Suppressor macrophage treated with lipopolysaccharide for 1 hour (primary cell): ENCODE measurements around the gene FBXO28.

Source experiments
- DNase-seq, 3 donors: peaks; one replicate each; pipeline ENCODE4 v3.0.0-alpha.2; 2020 to 2022

FBXO28 gene

DNA sequence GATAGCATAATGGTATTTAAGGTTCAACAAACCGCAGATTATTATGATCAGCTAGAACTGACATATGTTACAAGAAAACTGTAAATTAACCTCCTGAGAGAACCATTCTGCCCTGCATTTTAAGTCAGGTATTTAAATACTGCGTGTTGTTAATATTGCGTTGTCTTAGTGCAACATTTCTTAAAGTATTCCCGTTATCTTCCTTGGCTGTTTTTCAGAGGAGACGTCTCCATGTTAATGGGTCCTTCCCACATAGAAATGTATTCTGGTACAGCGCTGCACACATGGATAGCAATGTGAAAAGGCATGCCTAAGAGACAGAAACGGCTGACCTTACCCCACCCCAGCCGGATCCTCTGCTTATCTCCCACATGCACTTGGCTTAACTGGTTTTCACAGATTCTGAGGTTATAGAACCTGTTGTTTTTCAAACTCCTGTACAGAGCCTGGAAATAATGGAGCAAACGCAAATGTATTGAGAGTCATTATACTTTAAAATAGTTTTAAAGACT lies 46.3 kb downstream of the FBXO28 start:
- no peak for DNase-seq

DNA sequence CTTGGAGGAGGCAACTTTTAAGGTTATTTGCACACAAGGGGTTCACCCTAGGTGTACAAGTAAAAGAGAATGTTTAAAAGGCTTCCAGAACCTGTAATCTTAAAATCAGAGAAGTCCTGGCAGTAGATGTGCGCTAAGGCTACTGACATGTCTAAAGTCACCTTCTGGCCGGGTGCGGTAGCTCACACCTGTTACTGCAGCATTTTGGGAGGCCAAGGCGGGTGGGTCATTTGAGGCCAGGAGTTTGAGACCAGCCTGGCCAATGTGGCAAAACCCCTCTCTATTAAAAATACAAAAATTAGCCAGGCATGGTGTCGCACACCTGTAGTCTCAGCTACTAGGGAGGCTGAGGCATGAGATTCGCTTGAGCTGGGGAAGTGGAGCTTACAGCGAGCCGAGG lies 48.9 kb downstream of the FBXO28 start:
- DNase-seq: no peak

DNA sequence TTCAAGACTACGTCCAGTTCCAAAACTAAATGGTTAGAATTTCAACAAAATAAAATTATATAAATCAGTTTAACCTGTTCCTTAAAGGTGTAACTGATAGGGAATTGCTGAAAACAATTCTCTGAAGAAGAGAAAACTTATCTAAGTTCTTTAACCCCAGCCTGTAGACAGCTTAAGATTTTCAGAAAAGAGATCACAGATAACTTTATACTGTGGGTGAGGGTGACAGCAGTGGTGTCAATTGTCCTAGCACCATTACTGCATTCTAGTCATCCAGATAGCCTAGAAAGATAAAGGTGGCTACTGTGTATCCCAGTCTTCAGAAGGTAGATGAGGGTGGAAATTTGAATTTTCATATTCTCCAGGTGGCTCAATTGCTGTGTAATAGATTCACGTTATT lies 49.4 kb downstream of the FBXO28 start:
- DNase-seq: no peak

DNA sequence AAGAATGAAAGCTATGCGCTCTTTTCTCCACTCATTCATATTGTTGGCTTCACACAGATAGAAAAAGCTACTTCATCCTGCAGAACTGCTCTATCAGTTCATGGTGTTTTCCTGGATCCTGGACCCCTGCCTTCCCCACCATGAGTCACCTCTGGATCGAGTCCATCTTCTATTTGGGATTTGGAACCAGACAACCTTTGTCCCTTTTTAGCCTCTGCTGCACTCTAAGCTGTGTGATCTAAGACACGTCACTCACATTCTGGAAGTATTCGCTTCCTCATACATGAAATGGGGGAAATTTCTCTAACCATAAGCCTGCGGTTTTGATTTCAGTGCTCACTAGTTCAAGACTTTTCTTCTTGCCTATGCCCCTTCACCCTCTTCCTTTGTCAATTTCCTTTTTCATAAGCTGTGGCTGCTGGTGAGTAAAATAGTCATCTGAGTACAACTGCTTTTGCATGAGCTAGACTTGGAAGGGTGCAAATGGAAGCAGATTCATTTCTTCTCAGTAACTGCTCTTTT lies 55.0 kb downstream of the FBXO28 start:
- DNase-seq: peak; percentile 88 to 98 (median 97)

DNA sequence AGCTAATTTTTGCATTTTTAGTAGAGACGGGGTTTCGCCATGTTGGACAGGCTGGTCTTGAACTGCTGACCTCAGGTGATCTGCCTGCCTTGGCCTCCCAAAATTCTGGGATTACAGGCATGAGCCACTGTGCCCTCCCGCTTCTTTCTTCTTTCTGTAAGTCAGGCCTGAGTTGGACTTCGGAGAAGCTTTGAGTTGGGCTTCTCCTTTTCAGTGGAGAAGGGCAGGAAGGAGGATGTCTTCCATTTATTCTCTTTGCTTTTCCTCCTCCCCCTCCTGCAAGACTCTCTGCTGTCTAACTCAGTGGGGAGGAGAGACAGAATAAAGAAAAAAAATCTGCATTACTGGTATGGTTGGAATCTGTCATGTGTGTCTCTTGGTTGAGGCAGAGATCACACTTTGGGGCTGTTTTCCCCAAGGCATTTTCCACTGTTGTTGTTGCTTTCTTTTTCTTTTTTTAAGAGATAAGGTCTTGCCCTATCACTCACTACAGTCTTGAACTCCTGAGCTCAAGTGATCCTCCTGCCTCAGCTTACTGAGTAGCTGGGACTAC lies 55.9 kb downstream of the FBXO28 start:
- DNase-seq: peak in 2 of 3 donors; percentile 17 to 49

DNA sequence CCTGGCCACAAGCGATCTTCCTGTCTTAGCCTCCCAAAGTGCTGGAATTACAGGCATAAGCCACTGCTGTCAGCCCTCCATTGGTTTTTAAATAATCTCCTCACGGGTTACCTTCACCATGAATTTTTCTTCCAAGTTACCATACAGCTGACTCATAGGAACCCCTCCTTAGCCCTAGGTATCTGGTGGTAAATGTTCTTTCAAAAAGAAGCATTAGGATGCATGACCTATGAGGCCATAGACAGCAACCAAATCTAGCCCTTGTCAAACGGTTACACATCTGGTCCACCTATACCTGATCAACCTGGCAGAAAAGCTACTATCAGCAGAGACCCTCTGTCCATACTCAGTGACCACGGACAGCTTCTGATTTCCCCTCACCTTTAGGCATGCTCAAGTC lies 56.4 kb downstream of the FBXO28 start:
- no peak for DNase-seq

DNA sequence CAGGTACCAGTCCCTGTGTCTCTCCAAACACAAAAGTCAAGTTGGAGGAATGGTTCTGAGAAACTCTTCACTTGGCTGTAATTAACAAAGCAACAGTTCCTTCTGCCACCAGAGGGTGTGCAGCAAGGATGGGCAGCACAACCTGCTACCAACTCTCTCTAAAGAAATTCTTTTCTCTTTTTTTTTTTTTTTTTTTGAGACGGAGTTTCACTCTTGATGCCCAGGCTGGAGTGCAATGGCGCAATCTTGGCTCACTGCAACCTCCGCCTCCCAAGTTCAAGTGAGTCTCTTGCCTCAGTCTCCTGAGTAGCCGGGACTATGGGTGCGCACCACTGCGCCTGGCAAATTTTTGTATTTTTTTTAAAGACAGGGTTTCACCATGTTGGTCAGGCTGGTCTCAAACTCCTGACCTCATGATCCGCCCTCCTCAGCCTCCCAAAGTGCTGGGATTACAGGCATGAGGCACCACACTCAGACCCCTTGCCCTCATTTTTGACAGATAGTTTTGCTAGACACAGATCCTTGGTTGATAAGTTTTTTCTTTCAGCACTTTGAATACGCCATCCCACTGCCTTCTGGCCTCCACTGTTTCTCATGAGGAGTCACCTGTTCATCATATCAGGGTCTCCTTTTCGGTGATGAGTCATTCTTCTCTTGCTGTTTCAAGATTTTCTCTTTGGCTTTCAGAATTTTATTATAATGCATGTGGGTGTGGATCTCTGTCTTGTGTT lies 57.0 kb downstream of the FBXO28 start:
- DNase-seq: peak; percentile 77 to 82 (median 78)

DNA sequence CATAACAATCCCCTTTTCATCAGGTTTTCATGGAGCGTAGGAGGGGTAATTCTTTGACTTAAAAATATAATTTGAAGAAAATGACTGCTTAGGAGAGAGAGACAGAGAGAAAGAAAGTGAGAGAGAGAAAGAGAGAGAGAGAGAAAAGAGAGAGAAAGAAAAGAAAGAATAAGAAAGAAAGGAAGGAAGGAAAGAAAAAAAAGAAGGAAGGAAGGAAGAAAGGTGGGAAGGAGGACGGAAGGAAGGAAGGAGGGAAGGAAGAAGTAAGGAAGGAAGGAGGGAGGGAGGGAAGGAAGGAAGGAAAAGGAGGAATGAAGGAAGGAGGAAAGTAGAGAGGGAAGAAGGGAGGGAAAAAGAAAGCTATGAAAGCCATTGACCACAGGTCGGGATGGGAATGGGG lies 58.3 kb downstream of the FBXO28 start:
- DNase-seq: no peak

DNA sequence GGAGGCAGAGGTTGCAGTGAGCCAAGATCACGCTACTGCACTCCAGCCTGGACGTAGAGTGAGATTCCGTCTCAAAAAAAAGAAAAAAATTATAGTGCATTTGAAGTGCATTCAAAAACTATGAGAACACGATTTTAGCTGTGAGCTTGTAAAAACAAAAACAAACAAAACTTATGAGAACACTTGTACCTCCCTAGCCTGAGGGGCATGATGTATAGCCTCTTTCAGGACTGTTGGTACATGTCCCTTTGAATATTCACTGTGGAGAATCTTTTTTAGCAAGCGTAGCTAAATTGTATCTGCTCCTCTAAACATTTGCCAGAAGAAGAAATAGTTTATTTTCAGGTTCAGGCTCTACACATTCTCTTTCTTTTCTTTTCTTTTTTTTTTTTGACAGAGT lies 59.6 kb downstream of the FBXO28 start:
- DNase-seq: no peak

DNA sequence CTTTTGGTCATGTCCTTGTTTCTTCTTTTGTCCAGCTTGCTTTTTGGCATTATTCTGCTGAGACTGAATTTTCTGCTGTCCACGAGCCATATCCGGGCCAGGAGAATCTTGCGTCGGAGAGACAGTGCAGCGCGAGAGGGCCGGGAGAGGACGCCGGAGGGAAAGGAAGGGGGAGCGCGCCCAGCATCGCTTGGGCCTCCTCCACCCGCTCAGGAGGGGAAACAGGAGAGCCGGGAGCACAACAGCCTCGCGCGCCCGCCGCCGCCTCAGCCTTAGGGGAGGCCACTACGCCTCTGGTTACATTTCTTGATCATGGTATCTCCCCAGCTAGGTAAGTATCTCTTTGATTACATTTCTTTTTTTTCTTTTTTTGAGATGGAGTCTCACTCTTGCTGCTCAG lies 61.7 kb downstream of the FBXO28 start:
- DNase-seq: peak in 2 of 3 donors; percentile 33 to 39

DNA sequence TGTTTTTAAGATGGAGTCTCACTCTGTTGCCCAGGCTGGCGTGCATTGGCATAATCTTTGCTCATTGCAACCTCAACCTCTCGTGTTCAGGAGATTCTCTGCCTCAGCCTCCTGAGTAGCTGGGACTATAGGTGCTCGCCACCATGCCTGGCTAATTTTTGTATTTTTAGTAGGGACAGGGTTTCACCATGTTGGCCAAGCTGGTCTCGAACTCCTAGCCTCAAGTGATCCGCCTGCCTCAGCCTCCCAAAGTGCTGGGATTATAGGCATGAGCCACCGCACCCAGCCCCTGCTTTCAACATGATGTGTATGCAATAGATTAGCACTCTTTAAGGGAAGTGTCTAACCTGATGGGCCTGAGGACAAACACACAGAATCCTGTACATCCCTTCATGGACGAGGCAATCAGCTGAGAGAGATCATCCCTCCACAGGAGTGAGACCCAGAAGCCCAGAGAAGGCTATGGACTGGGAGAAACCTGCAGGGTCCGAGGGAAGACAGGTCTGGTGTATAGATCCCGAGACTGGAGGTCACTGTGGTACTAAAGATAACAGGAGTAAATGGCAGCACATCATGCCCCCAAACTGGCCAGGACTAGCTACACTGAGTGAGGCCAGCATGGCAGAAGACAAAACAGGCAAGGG lies 63.6 kb downstream of the FBXO28 start:
- DNase-seq: no peak

DNA sequence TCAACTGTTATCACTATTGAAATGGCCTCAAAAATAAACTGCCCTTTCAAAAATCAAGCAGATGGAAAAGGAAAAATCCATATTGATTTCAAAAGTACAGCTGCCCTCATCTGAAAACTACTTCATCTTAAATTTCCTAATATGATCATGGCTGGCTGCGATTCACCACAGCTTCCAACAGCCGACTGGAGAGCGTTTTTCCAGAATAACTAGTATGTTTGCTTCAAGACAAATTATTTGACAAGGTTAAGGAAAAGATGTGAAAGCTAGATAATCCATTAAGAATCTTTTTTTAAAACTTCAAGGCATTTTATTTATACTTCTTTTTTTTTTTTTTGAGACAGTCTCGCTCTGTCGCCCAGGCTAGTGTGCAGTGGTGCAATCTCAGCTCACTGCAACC lies 65.0 kb downstream of the FBXO28 start:
- DNase-seq: no peak

DNA sequence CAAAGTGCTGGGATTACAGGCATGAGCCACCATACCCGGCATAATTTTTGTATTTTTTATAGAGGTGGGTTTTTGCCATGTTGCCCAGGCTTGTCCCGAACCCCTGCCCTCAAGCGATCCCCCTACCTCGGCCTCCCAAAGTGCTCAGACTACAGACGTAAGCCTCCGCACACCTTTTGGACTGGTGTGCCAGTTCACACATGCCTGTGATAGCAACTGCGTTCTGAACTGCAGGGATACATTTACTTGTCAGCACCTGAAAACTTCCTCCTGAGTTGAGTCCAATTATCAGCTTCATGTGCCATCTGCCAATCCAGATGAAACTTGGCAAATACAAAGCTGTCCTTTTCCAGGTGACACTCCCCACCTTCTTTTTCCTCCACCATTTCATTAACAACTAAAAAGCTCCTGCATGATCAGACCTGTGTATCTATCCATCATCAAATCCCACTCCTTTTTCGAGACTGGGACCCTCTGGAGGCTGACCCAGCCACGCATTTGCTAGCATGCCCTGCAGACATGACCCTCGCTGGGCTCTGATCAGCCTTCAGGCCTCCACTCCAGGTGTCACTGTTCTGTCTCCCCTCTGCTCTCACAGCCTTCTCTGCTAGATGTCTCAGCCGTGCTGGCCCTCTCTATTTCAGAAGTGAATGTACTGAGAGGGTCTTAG lies 67.0 kb downstream of the FBXO28 start:
- DNase-seq: no peak

DNA sequence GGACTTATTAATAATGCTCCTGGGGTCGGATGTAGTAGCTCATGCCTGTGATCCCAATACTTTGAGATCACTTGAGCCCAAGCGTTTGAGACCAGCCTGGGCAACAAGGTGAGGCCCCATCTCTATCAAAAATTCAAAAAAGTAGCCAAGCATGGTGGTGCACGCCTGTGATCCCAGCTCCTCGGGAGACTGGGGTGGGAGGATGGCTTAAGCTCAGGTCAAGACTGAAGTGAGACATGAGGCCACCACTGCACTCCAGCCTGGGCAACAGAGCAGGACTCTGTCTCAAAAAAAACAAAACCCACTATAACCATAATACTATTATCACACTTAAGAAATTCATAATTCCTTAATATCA lies 67.5 kb downstream of the FBXO28 start:
- no peak for DNase-seq

DNA sequence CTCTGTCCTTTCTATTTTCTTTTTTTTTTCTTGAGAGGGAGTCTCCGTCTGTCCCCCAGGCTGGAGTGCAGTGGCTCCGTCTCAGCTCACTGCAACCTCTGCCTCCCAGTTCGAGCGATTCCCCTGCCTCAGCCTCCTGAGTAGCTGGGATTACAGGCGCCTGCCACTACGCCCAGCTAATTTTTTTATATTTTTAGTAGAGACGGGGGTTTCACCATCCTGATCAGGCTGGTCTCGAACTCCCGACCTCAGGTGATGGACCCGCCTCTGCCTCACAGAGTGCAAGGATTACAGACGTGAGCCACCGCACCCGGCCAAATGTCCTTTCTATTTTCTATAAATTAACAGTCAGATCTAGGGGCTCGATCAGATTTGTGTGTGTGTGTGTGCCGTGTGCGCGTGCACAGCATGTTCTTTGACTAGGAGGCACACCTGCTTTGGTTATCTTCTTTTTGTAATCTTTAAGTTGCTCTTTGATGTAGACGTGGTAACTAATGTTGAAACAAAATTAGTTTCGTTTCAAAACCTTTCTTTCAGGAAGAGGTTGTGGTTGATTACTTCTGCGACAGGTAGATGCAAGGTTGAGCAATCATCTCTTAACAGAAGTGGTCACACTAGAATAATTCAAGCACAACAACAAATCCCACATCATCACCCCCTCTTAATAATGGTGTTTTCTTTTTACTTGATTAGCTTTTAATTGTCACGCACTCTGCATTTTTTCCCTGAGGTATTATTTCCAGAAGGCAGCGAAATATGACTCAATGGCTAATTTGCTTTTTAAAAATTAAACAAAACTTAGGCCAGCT lies 68.3 kb downstream of the FBXO28 start:
- no peak for DNase-seq

DNA sequence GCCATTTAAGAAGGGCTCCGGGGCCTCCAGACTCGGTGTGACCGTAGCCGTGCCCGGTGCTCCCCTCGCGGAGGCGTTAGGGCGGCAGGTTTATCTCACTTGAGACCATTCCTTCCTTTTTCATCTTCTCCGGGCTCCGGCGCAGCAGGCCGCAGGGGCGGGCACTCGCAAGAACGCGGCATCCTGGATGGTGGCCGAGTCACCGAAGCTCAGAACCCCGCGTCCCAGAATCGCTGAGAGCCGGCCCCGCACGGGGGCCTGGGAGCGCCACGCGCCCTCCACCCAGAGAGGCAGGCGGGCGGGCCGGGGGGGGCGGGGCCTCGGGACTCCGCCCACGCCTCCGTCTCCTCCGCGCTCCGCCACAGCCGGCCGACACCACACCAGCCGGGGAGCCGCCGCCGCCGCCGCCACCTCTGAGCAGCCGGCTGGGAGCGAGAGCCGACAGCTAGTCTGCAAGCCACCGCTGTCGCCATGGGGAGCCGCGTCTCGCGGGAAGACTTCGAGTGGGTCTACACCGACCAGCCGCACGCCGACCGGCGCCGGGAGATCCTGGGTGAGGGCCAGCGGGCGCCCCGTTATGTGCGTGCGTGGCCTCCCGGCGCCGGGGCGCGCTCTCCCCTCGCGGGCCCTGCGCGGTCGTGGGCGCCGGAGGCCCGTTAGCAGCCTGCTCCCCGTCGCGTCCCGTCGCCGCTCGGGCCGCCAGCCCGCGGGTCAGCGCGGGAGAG lies 69.1 kb downstream of the FBXO28 start, which contains the start of gene DEGS1:
DEGS1 (plus strand) TSS at position 375 of the 725 bp plus-strand sequence; CDS start at position 472, 97 bp downstream.
- peak; percentile 82 to 95 (median 92) for DNase-seq

DNA sequence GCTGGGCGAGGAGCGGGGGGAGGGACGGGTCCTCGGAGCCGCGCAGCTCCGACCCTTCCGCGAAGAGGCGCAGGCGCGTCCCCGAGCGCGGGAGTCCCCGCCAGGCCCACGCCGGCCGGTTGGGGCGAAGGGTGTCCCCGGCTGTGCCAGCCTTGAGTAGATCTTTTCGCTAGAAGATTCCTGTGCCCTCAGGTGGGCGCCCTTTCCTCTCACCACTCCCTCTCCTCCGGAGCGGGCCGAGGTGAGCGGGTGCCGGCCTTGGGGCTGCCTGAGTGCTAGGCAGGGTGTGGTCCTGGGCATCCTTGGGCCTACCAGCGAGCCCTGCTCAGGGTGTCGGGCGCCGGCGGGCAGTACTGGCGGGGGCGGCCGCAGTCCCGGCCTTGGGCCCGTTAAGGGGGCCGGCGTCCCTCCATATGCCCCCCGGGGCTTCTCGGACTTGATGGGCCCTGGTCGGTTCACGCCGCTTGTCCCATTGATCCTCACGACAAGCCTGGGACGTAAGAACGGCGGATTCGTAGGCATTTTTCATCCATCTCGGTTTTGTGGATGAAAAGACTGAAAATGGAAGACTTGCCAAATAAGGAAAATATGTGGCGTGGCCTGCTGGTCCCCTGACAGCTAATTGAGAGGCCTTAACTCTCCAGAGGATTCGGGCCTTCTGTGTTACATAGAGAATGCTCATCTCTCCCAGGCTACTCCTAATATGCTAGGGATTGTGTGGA lies 69.8 kb downstream of the FBXO28 start:
- peak; percentile 78 to 93 (median 84) for DNase-seq

DNA sequence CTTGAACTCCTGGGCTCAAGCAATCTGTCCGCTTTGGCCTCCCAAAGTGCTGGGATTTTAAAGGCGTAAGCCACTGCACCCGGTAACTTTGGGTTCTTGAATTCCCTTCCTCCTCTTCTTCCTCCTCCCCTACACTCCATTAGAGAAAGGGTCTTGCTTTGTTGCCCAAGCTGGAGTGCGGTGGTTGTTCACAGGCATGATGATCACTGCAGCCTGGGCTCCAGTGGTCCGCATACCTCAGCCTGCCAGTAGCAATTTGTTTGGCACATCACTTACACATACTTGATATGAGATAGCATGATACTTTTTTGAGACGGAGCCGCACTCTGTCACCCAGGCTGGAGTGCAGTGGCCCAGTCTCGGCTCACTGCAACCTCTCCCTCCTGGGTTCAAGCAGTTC lies 71.3 kb downstream of the FBXO28 start:
- no peak for DNase-seq

DNA sequence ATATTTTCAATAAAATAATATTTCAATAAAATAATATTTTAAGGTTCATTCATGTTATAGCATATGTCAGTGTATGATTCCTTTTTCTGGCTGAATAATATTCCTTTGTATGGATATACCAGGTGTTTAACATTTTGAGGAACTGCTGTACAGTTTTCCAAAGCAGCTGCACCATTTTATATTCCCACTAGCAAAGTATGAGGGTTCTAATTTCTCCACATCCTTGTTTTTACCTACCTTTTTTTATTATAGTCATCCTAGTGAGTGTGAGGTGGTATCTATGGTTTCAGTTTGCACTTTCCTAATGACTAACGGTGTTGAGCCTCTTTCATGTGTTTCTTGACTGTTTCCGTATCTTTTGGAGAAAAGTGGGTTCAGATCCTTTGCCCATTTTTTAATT lies 74.4 kb downstream of the FBXO28 start:
- no peak for DNase-seq

DNA sequence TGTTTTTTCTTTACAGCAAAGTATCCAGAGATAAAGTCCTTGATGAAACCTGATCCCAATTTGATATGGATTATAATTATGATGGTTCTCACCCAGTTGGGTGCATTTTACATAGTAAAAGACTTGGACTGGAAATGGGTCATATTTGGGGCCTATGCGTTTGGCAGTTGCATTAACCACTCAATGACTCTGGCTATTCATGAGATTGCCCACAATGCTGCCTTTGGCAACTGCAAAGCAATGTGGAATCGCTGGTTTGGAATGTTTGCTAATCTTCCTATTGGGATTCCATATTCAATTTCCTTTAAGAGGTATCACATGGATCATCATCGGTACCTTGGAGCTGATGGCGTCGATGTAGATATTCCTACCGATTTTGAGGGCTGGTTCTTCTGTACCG lies 75.7 kb downstream of the FBXO28 start:
- no peak for DNase-seq
